Caco-2 (cell line): ENCODE results near the gene MYO16. TPM values are rescaled to one million over a fixed set of nuclear protein-coding genes. Genes with fewer than 3 reads are reported as not detected.

ENCODE experiments used
- BruUV-seq: library from RNA; stranded (reverse); fragments of 400-500 nt; replicated peaks from 2 replicates; lab custom pipeline; 2021; lab: Mats Ljungman, UMichigan
- CTCF ChIA-PET: fragments of 300-600 bp; sonication (Branson Sonifier 250); formaldehyde crosslinking; loops from one replicate; lab custom pipeline; 2022; ENCODE audit warnings: antibody characterized with exemption; lab: Charles Lee
- POLR2A ChIA-PET: fragments of 300-600 bp; sonication (Branson Sonifier 250); formaldehyde crosslinking; loops from one replicate; lab custom pipeline; 2022; ENCODE audit warnings: antibody characterized with exemption; lab: Charles Lee
- DNase-seq, 2 experiments: peaks; one replicate each; pipeline versions ENCODE4 v3.0.0 to v3.0.0-alpha.2; 2020 to 2022
- H3K27me3 ChIP-seq: replicated peaks from 2 replicates; pipeline ENCODE4 v1.6.0; 2011; ENCODE audit warnings: low read length; ENCODE audit not compliant: control insufficient read depth, insufficient read depth
- H3K36me3 ChIP-seq: 2 replicates; pipeline ENCODE4 v1.5.1; 2011; ENCODE audit warnings: low read length; ENCODE audit not compliant: control insufficient read depth, insufficient read depth
- H3K4me1 ChIP-seq: fragments of 250-450 bp; sonication (Bioruptor Pico); 2 replicates; pipeline ENCODE4 v1.5.1; 2020; ENCODE audit warnings: mild to moderate bottlenecking
- H3K4me3 ChIP-seq: 2 replicates; pipeline ENCODE4 v1.5.1; 2011; ENCODE audit warnings: low read depth, mild to moderate bottlenecking, control low read depth, low read length
- H3K9me3 ChIP-seq: fragments of 250-450 bp; sonication (Bioruptor Pico); 2 replicates; pipeline ENCODE4 v1.5.1; 2020; ENCODE audit warnings: mild to moderate bottlenecking, moderate library complexity
- H3K27ac Mint-ChIP-seq: one replicate; pipeline ENCODE4 v1.8.0; 2022; ENCODE audit warnings: mixed read lengths; ENCODE audit not compliant: unreplicated experiment
- H3K27me3 Mint-ChIP-seq: one replicate; pipeline ENCODE4 v1.8.0; 2022; ENCODE audit warnings: mixed read lengths; ENCODE audit not compliant: insufficient read depth, unreplicated experiment
- H3K36me3 Mint-ChIP-seq: one replicate; pipeline ENCODE4 v1.8.0; 2022; ENCODE audit warnings: mild to moderate bottlenecking, mixed read lengths; ENCODE audit not compliant: insufficient read depth, unreplicated experiment
- H3K4me1 Mint-ChIP-seq: one replicate; pipeline ENCODE4 v1.8.0; 2022; ENCODE audit warnings: low read depth, mixed read lengths; ENCODE audit not compliant: unreplicated experiment
- H3K4me3 Mint-ChIP-seq: one replicate; pipeline ENCODE4 v1.8.0; 2022; ENCODE audit warnings: mild to moderate bottlenecking, moderate library complexity, mixed read lengths; ENCODE audit not compliant: unreplicated experiment
- H3K9me3 Mint-ChIP-seq: one replicate; pipeline ENCODE4 v1.8.0; 2022; ENCODE audit warnings: mixed read lengths; ENCODE audit not compliant: unreplicated experiment
- CTCF ChIP-seq, 2 experiments: fragments of 200-600 bp in 1 of 2; IDR thresholded peaks; 1 replicate in 1 of 2; 2 replicates in 1 of 2; pipeline versions ENCODE4 v1.5.1 to v1.8.0; 2011 to 2022; ENCODE audit warnings: antibody characterized with exemption in 1 of 2, control low read depth in 1 of 2, inconsistent platforms in 1 of 2, low read depth in 1 of 2, low read length in 1 of 2, mild to moderate bottlenecking in 1 of 2, moderate library complexity in 1 of 2; ENCODE audit not compliant: insufficient read depth in 1 of 2, severe bottlenecking in 1 of 2, unreplicated experiment in 1 of 2
- intact Hi-C: fragments of 100-400 bp; cut with micrococcal nuclease; formaldehyde crosslinking; loops from one replicate; pipeline ENCODE4 v1.10.0; 2022; ENCODE audit not compliant: unreplicated experiment
- total RNA-seq: library from RNA; stranded (reverse); gene quantifications from 2 replicates; pipeline ENCODE4 v1.2.3, GENCODE V29; 2022

The MYO16 gene
- total RNA-seq, 1 experiment from 2014 or later = not detected

DNA sequence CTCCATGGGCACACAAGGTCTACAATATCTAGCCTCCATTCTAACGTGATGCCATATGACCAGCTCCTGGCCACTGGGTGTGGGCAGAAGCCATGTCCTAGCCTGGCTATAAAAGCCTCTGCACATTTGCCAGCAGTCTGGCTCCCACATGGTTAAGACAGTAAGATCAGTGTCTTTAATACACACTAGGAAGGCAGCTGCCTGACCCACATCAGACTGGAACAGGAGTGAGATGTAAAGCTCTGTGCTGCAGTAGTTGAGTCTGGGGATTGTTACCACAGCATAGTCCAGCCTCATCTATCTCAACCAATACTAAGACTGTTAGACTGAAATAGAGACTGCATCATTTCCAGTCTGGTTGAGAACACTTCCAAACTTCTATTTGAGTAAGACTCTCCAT lies 623.9 kb downstream of the MYO16 start:
- Mint-ChIP-seq H3K36me3 (peaks cover 20% of the 10 kb centered on the region), H3K4me3 (no peak overlapping the region), H3K4me1 (peaks cover 24% of the 10 kb centered on the region), H3K27ac (no peak overlapping the region), H3K27me3 (no peaks in the 10 kb centered on the region), H3K9me3 (peaks cover 16% of the 10 kb centered on the region)
- Histone ChIP-seq H3K4me3 (no peak overlapping the region), H3K27me3 (no peaks in the 10 kb centered on the region), H3K9me3 (peaks cover 5% of the 10 kb centered on the region), H3K36me3 (no peaks in the 10 kb centered on the region), H3K4me1 (peaks cover 40% of the 10 kb centered on the region)
- intact Hi-C loops = no loop called here
- ChIA-PET CTCF (no interaction called here), POLR2A (no interaction called here)
- DNase-seq = no peak
- no TSS peak for BruUV-seq
- TF ChIP-seq CTCF (IDR thresholded peaks at IDR 0.05; ENCODE audit: insufficient read depth in 1 of 2, low read depth in 1 of 2, low read length in 1 of 2, severe bottlenecking in 1 of 2, unreplicated experiment in 1 of 2) = no peak

DNA sequence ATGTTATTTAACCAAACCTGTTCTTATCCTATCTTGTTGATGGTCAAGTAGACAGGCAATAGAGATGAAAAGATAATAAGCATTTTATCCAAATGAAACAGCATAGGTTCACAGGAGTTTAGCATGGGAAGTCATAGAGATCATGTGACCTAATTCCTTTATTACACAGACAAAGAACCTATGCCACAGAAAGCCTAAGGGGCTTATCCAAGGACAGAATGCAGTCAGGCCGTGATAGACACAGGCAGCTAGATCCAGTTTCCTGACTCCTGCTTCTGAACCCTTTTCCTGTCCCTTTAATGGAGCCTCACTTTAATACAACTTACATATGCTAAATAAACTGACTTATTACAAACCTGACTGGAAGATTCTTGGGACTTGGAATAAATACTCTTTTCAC lies 624.9 kb downstream of the MYO16 start:
- POLR2A ChIA-PET = interaction anchor here (0.6 kb wide), 1 partner anchor 109 kb away, joined by 5 read pairs; no protein-coding TSS in a partner anchor
- CTCF ChIA-PET = interaction anchor here (0.7 kb wide), 1 partner anchor 164 kb away, joined by 7 read pairs; no protein-coding TSS in a partner anchor
- Histone ChIP-seq H3K27me3 (no peaks in the 10 kb centered on the region), H3K9me3 (peaks cover 5% of the 10 kb centered on the region), H3K4me1 (peaks cover 49% of the 10 kb centered on the region), H3K4me3 (no peak overlapping the region), H3K36me3 (no peaks in the 10 kb centered on the region)
- peaks cover 18% of the 10 kb centered on the region for H3K9me3 Mint-ChIP-seq
- H3K36me3 Mint-ChIP-seq = peaks cover 26% of the 10 kb centered on the region
- DNase-seq = no peak
- TF ChIP-seq CTCF (IDR thresholded peaks at IDR 0.05; ENCODE audit: insufficient read depth in 1 of 2, low read depth in 1 of 2, low read length in 1 of 2, severe bottlenecking in 1 of 2, unreplicated experiment in 1 of 2) = no peak
- no TSS peak for BruUV-seq
- intact Hi-C loops = no loop called here
- H3K4me1 Mint-ChIP-seq = peaks cover 33% of the 10 kb centered on the region
- H3K27ac Mint-ChIP-seq = peak overlapping the region; percentile 74
- H3K27me3 Mint-ChIP-seq = no peaks in the 10 kb centered on the region
- H3K4me3 Mint-ChIP-seq = peak overlapping the region; percentile 23

- H3K27ac Mint-ChIP-seq = peak overlapping the region; percentile 94
- H3K4me1 Mint-ChIP-seq = peaks cover 33% of the 10 kb centered on the region
- H3K9me3 ChIP-seq = peaks cover 5% of the 10 kb centered on the region
- DNase-seq = no peak
- peaks cover 26% of the 10 kb centered on the region for H3K36me3 Mint-ChIP-seq
- intact Hi-C loops = no loop called here
- no peaks in the 10 kb centered on the region for H3K36me3 ChIP-seq
- H3K4me1 ChIP-seq = peaks cover 58% of the 10 kb centered on the region
- peaks cover 18% of the 10 kb centered on the region for H3K9me3 Mint-ChIP-seq
- ChIA-PET CTCF (interaction anchor here (0.7 kb wide), 1 partner anchor 163 kb away, joined by 7 read pairs; no protein-coding TSS in a partner anchor), POLR2A (interaction anchor here (0.9 kb wide), 1 partner anchor 9 kb away, joined by 4 read pairs; no protein-coding TSS in a partner anchor)
- H3K4me3 ChIP-seq = no peak overlapping the region
- BruUV-seq = no TSS peak
- no peak for TF ChIP-seq CTCF (IDR thresholded peaks at IDR 0.05; ENCODE audit: insufficient read depth in 1 of 2, low read depth in 1 of 2, low read length in 1 of 2, severe bottlenecking in 1 of 2, unreplicated experiment in 1 of 2)
- no peaks in the 10 kb centered on the region for H3K27me3 ChIP-seq
- no peaks in the 10 kb centered on the region for H3K27me3 Mint-ChIP-seq
- H3K4me3 Mint-ChIP-seq = no peak overlapping the region
These were observed 625.9 kb downstream of the MYO16 start for GRCh38 chr13:109255141-109255856.
